HepG2 (cell line): ENCODE measurements around the gene RNF114. TPM values are rescaled to one million over a fixed set of nuclear protein-coding genes. Genes with fewer than 3 reads are reported as not detected.

Source experiments
- BCLAF1 ChIP-seq: fragments of 450-650 bp; IDR thresholded peaks from 2 replicates; pipeline ENCODE4 v1.6.1; 2017; ENCODE audit warnings: mild to moderate bottlenecking
- FOSL2 ChIP-seq: sonication (generic); formaldehyde crosslinking; IDR thresholded peaks from 2 replicates; pipeline ENCODE4 v1.4.0; 2020; ENCODE audit warnings: missing genetic modification reagents
- ISL2 ChIP-seq: sonication (generic); formaldehyde crosslinking; IDR thresholded peaks from 2 replicates; pipeline ENCODE4 v1.5.0; 2020; ENCODE audit warnings: missing genetic modification reagents
- NBN ChIP-seq: fragments of 450-650 bp; conservative IDR thresholded peaks from 2 replicates; pipeline ENCODE4 v1.6.1; 2017
- NR3C1 ChIP-seq: sonication (generic); formaldehyde crosslinking; IDR thresholded peaks from 2 replicates; pipeline ENCODE4 v1.4.0; 2020; ENCODE audit warnings: missing genetic modification reagents
- POLR2G ChIP-seq: fragments of 200-400 bp; formaldehyde crosslinking; IDR thresholded peaks from 2 replicates; pipeline ENCODE4 v1.6.1; 2018; ENCODE audit warnings: mild to moderate bottlenecking, low read depth, low read length, moderate library complexity
- REL ChIP-seq: sonication (generic); formaldehyde crosslinking; conservative IDR thresholded peaks from 2 replicates; pipeline ENCODE4 v1.8.0; 2022; ENCODE audit warnings: mild to moderate bottlenecking, missing genetic modification reagents, moderate library complexity
- REST ChIP-seq, 2 experiments: IDR thresholded peaks; 2 replicates each; pipeline ENCODE4 v1.6.1; 2011 to 2012; ENCODE audit warnings: low read length in 2 of 2, borderline replicate concordance in 1 of 2, low read depth in 1 of 2, mild to moderate bottlenecking in 1 of 2, moderate library complexity in 1 of 2
- TCF12 ChIP-seq, 2 experiments: fragments of 450-650 bp in 1 of 2; sonication (generic) in 1 of 2; formaldehyde crosslinking in 1 of 2; IDR thresholded peaks; 2 replicates each; pipeline versions ENCODE4 v1.6.1 to v1.8.0; 2017 to 2022; ENCODE audit warnings: antibody characterized with exemption in 1 of 2, mild to moderate bottlenecking in 1 of 2, missing genetic modification reagents in 1 of 2, moderate library complexity in 1 of 2
- YEATS2 ChIP-seq: sonication (generic); formaldehyde crosslinking; IDR thresholded peaks from 2 replicates; pipeline ENCODE4 v1.4.0; 2020; ENCODE audit warnings: missing genetic modification reagents, borderline replicate concordance
- ZNF317 ChIP-seq: sonication (generic); formaldehyde crosslinking; IDR thresholded peaks from 2 replicates; pipeline ENCODE4 v1.5.0; 2020; ENCODE audit warnings: mild to moderate bottlenecking, missing genetic modification reagents
- ZNF597 ChIP-seq: sonication (generic); formaldehyde crosslinking; IDR thresholded peaks from 2 replicates; pipeline ENCODE4 v1.5.0; 2020; ENCODE audit warnings: missing genetic modification reagents
- ZNF646 ChIP-seq: sonication (generic); formaldehyde crosslinking; IDR thresholded peaks from 2 replicates; pipeline ENCODE4 v1.9.0; 2021; ENCODE audit warnings: mild to moderate bottlenecking, missing genetic modification reagents
- ZNF724P ChIP-seq: sonication (generic); formaldehyde crosslinking; IDR thresholded peaks from 2 replicates; pipeline ENCODE4 v1.8.0; 2022; ENCODE audit warnings: missing genetic modification reagents, borderline replicate concordance
- ZNF788 ChIP-seq: sonication (generic); formaldehyde crosslinking; IDR thresholded peaks from 2 replicates; pipeline ENCODE4 v1.5.0; 2020; ENCODE audit warnings: mild to moderate bottlenecking, missing genetic modification reagents, borderline replicate concordance
- polyA plus RNA-seq, 8 experiments: library from polyadenylated mRNA; depleted of rRNA in 3 of 8; stranded (reverse) in 7 of 8; unstranded in 1 of 8; fragments of >200 nt; fragmentation: Illumina TruSeq in 4 of 8; extraction: Trizol in 4 of 8; gene quantifications; 2 replicates each; pipeline versions ENCODE4 v1.2.1 to v1.2.3, GENCODE V29; 2011 to 2016; ENCODE audit warnings: low read depth in 4 of 8, missing spikeins in 1 of 8, mixed read lengths in 1 of 8; ENCODE audit not compliant: insufficient read depth in 1 of 8
- total RNA-seq, 5 experiments: library from RNA; depleted of rRNA; stranded (reverse); fragments of >200 nt; fragmentation: Illumina TruSeq; extraction: Trizol; gene quantifications; 2 replicates each; pipeline ENCODE4 v1.2.3, GENCODE V29; 2016; ENCODE audit warnings: low read depth in 1 of 5

Gene RNF114
- total and polyA plus RNA-seq, 2 of the 13 experiments (the other 11 are each of a cell fraction or from before 2014, with no cell fraction given), result 119 to 126 TPM

- TF ChIP-seq ZNF646 (CRISPR knock-in tag), result no peak
- no peak for TF ChIP-seq ZNF597 (CRISPR knock-in tag)
- TF ChIP-seq REST (IDR thresholded peaks at IDR 0.05; ENCODE audit: borderline replicate concordance in 1 of 2, low read depth in 1 of 2, low read length in 2 of 2), result no peak
- no peak for TF ChIP-seq ZNF788 (CRISPR knock-in tag)
- no peak for TF ChIP-seq ZNF317
- no peak for TF ChIP-seq YEATS2 (CRISPR knock-in tag)
- TF ChIP-seq ISL2 (CRISPR knock-in tag), result no peak
- no peak for TF ChIP-seq TCF12 (IDR thresholded peaks at IDR 0.05)
- no peak for TF ChIP-seq TCF12 (CRISPR knock-in tag; IDR thresholded peaks at IDR 0.05)
- no peak for TF ChIP-seq ZNF724P
- TF ChIP-seq REL (CRISPR knock-in tag), result no peak
- no peak for TF ChIP-seq NBN
- TF ChIP-seq FOSL2 (CRISPR knock-in tag), result peak; percentile 86
- no peak for TF ChIP-seq POLR2G
- TF ChIP-seq NR3C1 (CRISPR knock-in tag), result no peak
- no peak for TF ChIP-seq BCLAF1
These were observed 12.8 kb downstream of the RNF114 start (continued) for GRCh38 chr20:49948809-49949507.
